HG03521 (cell line): Measurements from ENCODE around the gene GALNT2.

ENCODE experiments used
- ATAC-seq: cut with Tn5 transposase; IDR thresholded peaks from one replicate; pipeline ENCODE4 v1.9.1; 2021; ENCODE audit warnings: mild to moderate bottlenecking, moderate library complexity; ENCODE audit not compliant: unreplicated experiment

GALNT2 gene

GRCh38 chr1:230071316-230071715 lies 4.3 kb downstream of the GALNT2 start:
- no peak for ATAC-seq

- ATAC-seq = no peak
Observed at GRCh38 chr1:230072296-230072695, 5.3 kb downstream of the GALNT2 start.

- no peak for ATAC-seq
Observed at GRCh38 chr1:230072866-230073265, 5.8 kb downstream of the GALNT2 start.

GRCh38 chr1:230073371-230074035 lies 6.5 kb downstream of the GALNT2 start:
- no peak for ATAC-seq

GRCh38 chr1:230074270-230074669 lies 7.2 kb downstream of the GALNT2 start:
- ATAC-seq = no peak

- ATAC-seq = no peak
Observed at GRCh38 chr1:230074762-230075161, 7.7 kb downstream of the GALNT2 start.

- no peak for ATAC-seq
Observed at GRCh38 chr1:230076121-230076520, 9.1 kb downstream of the GALNT2 start.

- no peak for ATAC-seq
Observed at GRCh38 chr1:230077011-230077410, 10.0 kb downstream of the GALNT2 start.

GRCh38 chr1:230077436-230078213 lies 10.6 kb downstream of the GALNT2 start:
- no peak for ATAC-seq

GRCh38 chr1:230079199-230080024 lies 12.4 kb downstream of the GALNT2 start:
- ATAC-seq = no peak

- ATAC-seq = no peak
Observed at GRCh38 chr1:230080822-230081221, 13.8 kb downstream of the GALNT2 start.

- ATAC-seq = no peak
Observed at GRCh38 chr1:230081751-230082150, 14.7 kb downstream of the GALNT2 start.

- ATAC-seq = no peak
Observed at GRCh38 chr1:230082211-230082610, 15.2 kb downstream of the GALNT2 start.

- ATAC-seq = no peak
Observed at GRCh38 chr1:230083053-230083452, 16.0 kb downstream of the GALNT2 start.

GRCh38 chr1:230083746-230084407 lies 16.8 kb downstream of the GALNT2 start:
- no peak for ATAC-seq

GRCh38 chr1:230084408-230085177 lies 17.6 kb downstream of the GALNT2 start:
- peak; percentile 60 for ATAC-seq

- no peak for ATAC-seq
Observed at GRCh38 chr1:230085178-230085515, 18.1 kb downstream of the GALNT2 start.

- ATAC-seq = no peak
Observed at GRCh38 chr1:230086151-230086550, 19.1 kb downstream of the GALNT2 start.

GRCh38 chr1:230087028-230087716 lies 20.1 kb downstream of the GALNT2 start:
- no peak for ATAC-seq

- no peak for ATAC-seq
Observed at GRCh38 chr1:230087717-230088105, 20.7 kb downstream of the GALNT2 start.
